Sigmoid colon (tissue), 7 donors: ENCODE measurements around the gene PMM1. TPM values are rescaled to one million over a fixed set of nuclear protein-coding genes. Genes with fewer than 3 reads are reported as not detected.

Source experiments
- DNase-seq: peaks from one replicate; pipeline ENCODE4 v3.0.0-alpha.2; 2019
- H3K27ac ChIP-seq, 4 donors: fragments of 200-600 bp; sonication (generic); one replicate each; pipeline ENCODE4 v1.5.1; 2016 to 2019; ENCODE audit warnings: mild to moderate bottlenecking in 1 of 4
- H3K27me3 ChIP-seq, 3 donors: fragments of 200-600 bp; sonication (generic); one replicate each; pipeline ENCODE4 v1.5.1; 2019; ENCODE audit warnings: mild to moderate bottlenecking in 1 of 3
- H3K36me3 ChIP-seq, 4 donors: fragments of 200-600 bp; sonication (generic); one replicate each; pipeline ENCODE4 v1.5.1; 2016 to 2019
- H3K4me1 ChIP-seq, 4 donors: fragments of 200-600 bp; sonication (generic); one replicate each; pipeline ENCODE4 v1.5.1; 2017 to 2019
- H3K4me3 ChIP-seq, 4 donors: fragments of 200-600 bp; sonication (generic); one replicate each; pipeline ENCODE4 v1.5.1; 2017 to 2019; ENCODE audit warnings: mild to moderate bottlenecking in 2 of 4, moderate library complexity in 1 of 4
- H3K9me3 ChIP-seq, 4 donors: fragments of 200-600 bp in 3 of 4; sonication (generic) in 3 of 4; one replicate each; pipeline versions ENCODE4 v1.5.1 to v1.6.1; 2013 to 2019
- EP300 ChIP-seq, 4 donors: sonication (generic); formaldehyde crosslinking; IDR thresholded peaks; one replicate each; pipeline ENCODE4 v1.6.1; 2017; ENCODE audit warnings: antibody characterized with exemption in 4 of 4
- POLR2A ChIP-seq, 2 donors: fragments of 450-650 bp; IDR thresholded peaks; one replicate each; pipeline ENCODE4 v1.6.1; 2016; ENCODE audit warnings: antibody characterized with exemption in 2 of 2, mild to moderate bottlenecking in 2 of 2, moderate library complexity in 2 of 2
- POLR2AphosphoS5 ChIP-seq, 4 donors: sonication (generic); formaldehyde crosslinking; IDR thresholded peaks; one replicate each; pipeline ENCODE4 v1.6.1; 2017; ENCODE audit warnings: antibody characterized with exemption in 4 of 4
- WGBS, 2 donors: extraction: QIAGEN DNeasy Blood & Tissue Kit; methylation state at CpG; one replicate each; pipeline ENCODE4 v1.1.7; 2013; 5-methylcytosine and 5-hydroxymethylcytosine counted together
- intact Hi-C: fragments of 100-400 bp; cut with DNase I; formaldehyde crosslinking; loops from one replicate; pipeline ENCODE4 v1.15.1; 2023
- polyA plus RNA-seq, 3 donors: library from polyadenylated mRNA; stranded (reverse); fragments of 200-250 nt; gene quantifications; one replicate each; pipeline ENCODE4 v1.2.3, GENCODE V29; 2013
- total RNA-seq, 4 donors: library from RNA; depleted of rRNA; stranded (reverse); fragments of >200 nt; gene quantifications; one replicate each; pipeline ENCODE4 v1.1.0, GENCODE V29; 2016
- TF ChIP-seq, protein P1 (sequence below), 4 experiments: fragments of 450-650 bp in 3 of 4; fragments of 200-600 bp in 1 of 4; IDR thresholded peaks; one replicate each; pipeline ENCODE4 v1.5.1; 2016 to 2019; ENCODE audit warnings: antibody characterized with exemption in 4 of 4, mild to moderate bottlenecking in 3 of 4, moderate library complexity in 2 of 4
- donor health status: healthy with polysubstance abuse.
- donor health status: Bipolar disorder and iron deficiency.
- donor health status: healthy.

The PMM1 gene
- total and polyA plus RNA-seq, 7 donors = 35.0 to 102 (median 52.4) TPM

DNA sequence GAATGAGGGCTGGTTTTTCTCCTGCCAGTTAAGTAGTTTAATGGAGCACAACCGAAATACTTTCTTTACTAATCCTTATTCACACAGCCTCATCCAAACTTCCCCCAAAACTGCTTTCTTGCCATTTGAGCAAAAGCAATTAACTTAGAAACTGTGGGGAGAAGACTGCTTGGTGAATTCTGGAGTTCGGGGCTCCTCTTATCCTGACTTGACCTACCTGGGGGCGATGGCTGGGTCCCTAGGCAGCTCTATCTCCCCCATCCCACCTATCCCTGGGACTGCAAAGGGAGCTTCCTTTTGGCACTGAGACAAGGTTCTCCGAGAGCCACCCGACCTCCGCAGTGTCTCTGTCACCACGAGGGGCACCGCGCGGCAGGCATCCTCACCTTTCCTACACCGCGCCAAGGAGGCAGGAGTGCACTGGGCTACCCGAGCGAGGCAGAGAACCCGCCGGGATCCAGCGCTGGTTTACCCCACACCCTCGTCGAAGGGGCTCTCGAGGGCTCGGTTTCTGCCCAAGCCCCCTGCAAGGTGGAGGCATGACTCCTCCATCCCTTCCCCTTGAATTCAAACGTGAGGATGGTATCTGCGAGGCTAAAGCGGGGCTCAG is 30.4 kb upstream of the PMM1 start:
- intact Hi-C loops = loop anchor here (5.0 to 10.0 kb wide), 2 partner anchors 318 to 765 kb away; partner anchors contain the start of genes ST13, XPNPEP3 and ZC3H7B
- H3K36me3 ChIP-seq = peaks cover 9 to 31% (median 17%) of the 10 kb centered on the region in 4 donors
- H3K4me1 ChIP-seq = peaks cover 0 to 37% (median 31%) of the 10 kb centered on the region in 4 donors
- peak; percentile 78 for DNase-seq
- peak overlapping the region; percentile 95 to 99 (median 98) for H3K27ac ChIP-seq
- H3K9me3 ChIP-seq = no peaks in the 10 kb centered on the region
- peak overlapping the region; percentile 74 to 95 (median 86) for H3K4me3 ChIP-seq
- H3K27me3 ChIP-seq = no peaks in the 10 kb centered on the region
- TF ChIP-seq EP300 (IDR thresholded peaks at IDR 0.05) (no peak), POLR2AphosphoS5 (IDR thresholded peaks at IDR 0.05) (no peak), POLR2A (IDR thresholded peaks at IDR 0.05) (no peak)
- TF ChIP-seq, protein P1, sequence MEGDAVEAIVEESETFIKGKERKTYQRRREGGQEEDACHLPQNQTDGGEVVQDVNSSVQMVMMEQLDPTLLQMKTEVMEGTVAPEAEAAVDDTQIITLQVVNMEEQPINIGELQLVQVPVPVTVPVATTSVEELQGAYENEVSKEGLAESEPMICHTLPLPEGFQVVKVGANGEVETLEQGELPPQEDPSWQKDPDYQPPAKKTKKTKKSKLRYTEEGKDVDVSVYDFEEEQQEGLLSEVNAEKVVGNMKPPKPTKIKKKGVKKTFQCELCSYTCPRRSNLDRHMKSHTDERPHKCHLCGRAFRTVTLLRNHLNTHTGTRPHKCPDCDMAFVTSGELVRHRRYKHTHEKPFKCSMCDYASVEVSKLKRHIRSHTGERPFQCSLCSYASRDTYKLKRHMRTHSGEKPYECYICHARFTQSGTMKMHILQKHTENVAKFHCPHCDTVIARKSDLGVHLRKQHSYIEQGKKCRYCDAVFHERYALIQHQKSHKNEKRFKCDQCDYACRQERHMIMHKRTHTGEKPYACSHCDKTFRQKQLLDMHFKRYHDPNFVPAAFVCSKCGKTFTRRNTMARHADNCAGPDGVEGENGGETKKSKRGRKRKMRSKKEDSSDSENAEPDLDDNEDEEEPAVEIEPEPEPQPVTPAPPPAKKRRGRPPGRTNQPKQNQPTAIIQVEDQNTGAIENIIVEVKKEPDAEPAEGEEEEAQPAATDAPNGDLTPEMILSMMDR (IDR thresholded peaks at IDR 0.05) = no peak
- WGBS, 2 donors = 1 to 2% methylated on average over 24 of the region's 24 CpGs

GRCh38 chr22:41613456-41613855 is 23.8 kb upstream of the PMM1 start:
- Histone ChIP-seq H3K9me3 (no peaks in the 10 kb centered on the region), H3K36me3 (no peaks in the 10 kb centered on the region), H3K4me3 (no peak overlapping the region), H3K27me3 (no peaks in the 10 kb centered on the region), H3K4me1 (no peaks in the 10 kb centered on the region), H3K27ac (no peak overlapping the region)
- 88 to 97% methylated on average over 2 of the region's 2 CpGs for WGBS, 2 donors
- DNase-seq = no peak
- intact Hi-C loops = no loop called here
- TF ChIP-seq EP300 (IDR thresholded peaks at IDR 0.05) = no peak
- TF ChIP-seq, protein P1 (IDR thresholded peaks at IDR 0.05) = no peak
- no peak for TF ChIP-seq POLR2AphosphoS5 (IDR thresholded peaks at IDR 0.05)
- TF ChIP-seq POLR2A (IDR thresholded peaks at IDR 0.05) = no peak

- 96 to 97% methylated on average over 6 of the region's 6 CpGs for WGBS, 2 donors
- Histone ChIP-seq H3K4me1 (no peaks in the 10 kb centered on the region), H3K4me3 (no peak overlapping the region), H3K27me3 (no peaks in the 10 kb centered on the region), H3K36me3 (no peaks in the 10 kb centered on the region), H3K27ac (no peak overlapping the region), H3K9me3 (no peaks in the 10 kb centered on the region)
- TF ChIP-seq, protein P1 (IDR thresholded peaks at IDR 0.05) = no peak
- TF ChIP-seq POLR2AphosphoS5 (IDR thresholded peaks at IDR 0.05) = no peak
- DNase-seq = no peak
- intact Hi-C loops = no loop called here
These were observed 23.1 kb upstream of the PMM1 start for GRCh38 chr22:41612603-41613306.

DNA sequence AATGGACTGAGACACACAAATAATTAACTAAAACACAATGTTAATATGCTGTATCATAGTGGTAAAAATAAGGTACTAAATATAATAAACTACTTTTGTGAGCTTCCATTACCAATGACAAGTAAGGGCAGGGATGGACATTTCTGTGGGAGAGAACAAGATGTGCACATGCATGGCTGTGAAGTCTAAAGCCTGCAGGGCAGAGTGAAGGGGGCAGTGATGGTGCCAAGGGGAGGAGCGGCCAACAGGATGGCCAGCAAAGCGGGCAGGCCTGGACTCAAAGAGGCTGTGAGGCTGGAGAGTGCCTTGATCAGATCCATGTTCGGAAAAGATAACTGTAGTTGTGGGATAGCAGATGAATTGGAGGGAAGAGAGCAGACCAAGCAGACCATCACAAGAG is 18.7 kb upstream of the PMM1 start:
- no peak for DNase-seq
- H3K9me3 ChIP-seq = no peaks in the 10 kb centered on the region
- no peak overlapping the region for H3K4me3 ChIP-seq
- no peaks in the 10 kb centered on the region for H3K4me1 ChIP-seq
- H3K27ac ChIP-seq = no peak overlapping the region
- H3K36me3 ChIP-seq = peaks cover 0 to 41% (median 10%) of the 10 kb centered on the region in 4 donors
- intact Hi-C loops = no loop called here
- no peaks in the 10 kb centered on the region for H3K27me3 ChIP-seq
- WGBS, 2 donors = 97% methylated on average over 3 of the region's 3 CpGs
- TF ChIP-seq POLR2AphosphoS5 (IDR thresholded peaks at IDR 0.05) = no peak
- TF ChIP-seq, protein P1 (IDR thresholded peaks at IDR 0.05) = no peak
